ENCODE results near the gene DMC1. TPM values are rescaled to one million over a fixed set of nuclear protein-coding genes. Genes with fewer than 3 reads are reported as not detected.
A peak's percentile ranks its signal among the peaks of the same experiment; 100 is the strongest.

Gene DMC1
- total RNA-seq, 1 experiment from 2014 or later: 6.8 TPM

GRCh38 chr22:38484244-38484643 is 85.7 kb downstream of the DMC1 start:
- Histone ChIP-seq H3K79me2 (ENCODE audit: insufficient read depth, low read length) (no peaks in the 10 kb centered on the region), H3K27me3 (ENCODE audit: insufficient read depth, low read length) (no peaks in the 10 kb centered on the region), H2BK20ac (ENCODE audit: low read depth, low read length, poor library complexity, severe bottlenecking) (no peak overlapping the region), H3K4ac (ENCODE audit: low read depth, low read length) (no peak overlapping the region), H4K8ac (replicated peaks; ENCODE audit: insufficient read length, low read depth, low read length) (no peak overlapping the region), H3K23me2 (ENCODE audit: insufficient read length, low read depth, low read length, poor library complexity, severe bottlenecking) (no peaks in the 10 kb centered on the region), H2BK15ac (ENCODE audit: low read depth, low read length) (no peak overlapping the region), H4K5ac (ENCODE audit: insufficient read length, low read depth, low read length) (no peak overlapping the region), H3K79me1 (ENCODE audit: insufficient read depth, low read depth, low read length, poor library complexity, severe bottlenecking) (no peaks in the 10 kb centered on the region), H2AK5ac (ENCODE audit: insufficient read length, low read length) (no peak overlapping the region), H3K4me2 (ENCODE audit: insufficient read depth, insufficient read length, low read length) (no peak overlapping the region), H2BK12ac (ENCODE audit: insufficient read length, low read depth, low read length) (no peak overlapping the region), H4K91ac (ENCODE audit: insufficient read length, low read depth, low read length) (no peak overlapping the region), H3T11ph (ENCODE audit: low read length) (no peak overlapping the region), H3K23ac (ENCODE audit: insufficient read length, low read depth, low read length) (no peak overlapping the region), H3K14ac (ENCODE audit: insufficient read depth, low read length) (no peak overlapping the region), H3K9me3 (ENCODE audit: control insufficient read depth, low read depth, low read length) (no peaks in the 10 kb centered on the region), H3K27ac (ENCODE audit: insufficient read length, low read depth, low read length) (no peak overlapping the region), H2BK5ac (ENCODE audit: insufficient read length, low read length) (no peak overlapping the region), H3K9ac (ENCODE audit: extremely low read depth, insufficient read length, low read length) (no peak overlapping the region), H3K56ac (ENCODE audit: insufficient read length, low read depth, low read length) (no peak overlapping the region), H3K4me1 (ENCODE audit: insufficient read depth, low read length) (no peaks in the 10 kb centered on the region), H2BK120ac (ENCODE audit: low read depth, low read length, poor library complexity, severe bottlenecking) (no peak overlapping the region), H4K20me1 (ENCODE audit: control insufficient read depth, insufficient read depth, insufficient read length) (no peaks in the 10 kb centered on the region), H2AFZ (ENCODE audit: low read length) (no peak overlapping the region), H3K18ac (ENCODE audit: insufficient read length, low read depth, low read length) (no peak overlapping the region)
- Mint-ChIP-seq H3K27ac (peak overlapping the region in 1 of 3 experiments; percentile 84; a peak in 2 of 7 replicates), H3K9me3 (no peaks in the 10 kb centered on the region), H3K4me3 (no peak overlapping the region), H3K4me1 (peaks cover 8 to 20% of the 10 kb centered on the region in 2 experiments; a peak in 3 of 4 replicates), H3K36me3 (ENCODE audit: insufficient read depth in 1 of 3, low read depth in 3 of 3) (peaks cover 51 to 80% (median 79%) of the 10 kb centered on the region in 3 experiments), H3K27me3 (ENCODE audit: low read depth) (no peaks in the 10 kb centered on the region; the same call in 1 of the 2 replicates)
- no CpG with 5 or more reads among the region's 1 CpG for WGBS (ENCODE audit: extremely low coverage, insufficient read length, low lambda C conversion rate)
- no peak for TF ChIP-seq CTCF (conservative IDR thresholded peaks at IDR 0.05)
- DNase-seq: no peak
